ENCODE data around the gene RSRC1.

Gene RSRC1

DNA sequence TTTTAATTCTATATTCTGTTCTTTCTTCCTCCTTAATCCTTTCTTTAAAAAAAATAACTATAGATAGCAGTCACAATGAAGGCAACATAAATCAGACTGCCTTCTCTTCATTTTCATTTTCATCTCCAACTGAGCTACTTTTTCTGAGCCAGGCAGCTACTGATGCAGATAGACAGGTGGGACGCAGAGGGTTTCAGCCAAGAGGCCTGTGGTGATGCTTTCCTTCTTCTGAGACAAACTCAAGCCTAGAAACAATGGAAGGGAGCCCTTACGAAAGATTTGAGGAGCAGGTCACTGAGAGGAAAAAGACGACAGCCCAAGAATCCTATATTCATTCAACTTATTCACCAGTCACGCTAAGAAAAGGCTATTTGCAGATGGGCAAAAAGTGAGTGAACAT lies 241.1 kb downstream of the RSRC1 start:
- Histone ChIP-seq H3K4me1 (ENCODE audit: control insufficient read depth, insufficient read depth, low read length) (no peaks in the 10 kb centered on the region), H3K9ac (ENCODE audit: low read depth, low read length) (no peak overlapping the region), H3K36me3 (ENCODE audit: control insufficient read depth, insufficient read depth, low read length) (no peaks in the 10 kb centered on the region), H3K9me3 (ENCODE audit: control insufficient read depth, insufficient read depth, low read length) (no peaks in the 10 kb centered on the region), H3K4me3 (ENCODE audit: low read depth, low read length) (no peak overlapping the region), H3K27me3 (ENCODE audit: control insufficient read depth, insufficient read depth, low read length) (no peaks in the 10 kb centered on the region)

DNA sequence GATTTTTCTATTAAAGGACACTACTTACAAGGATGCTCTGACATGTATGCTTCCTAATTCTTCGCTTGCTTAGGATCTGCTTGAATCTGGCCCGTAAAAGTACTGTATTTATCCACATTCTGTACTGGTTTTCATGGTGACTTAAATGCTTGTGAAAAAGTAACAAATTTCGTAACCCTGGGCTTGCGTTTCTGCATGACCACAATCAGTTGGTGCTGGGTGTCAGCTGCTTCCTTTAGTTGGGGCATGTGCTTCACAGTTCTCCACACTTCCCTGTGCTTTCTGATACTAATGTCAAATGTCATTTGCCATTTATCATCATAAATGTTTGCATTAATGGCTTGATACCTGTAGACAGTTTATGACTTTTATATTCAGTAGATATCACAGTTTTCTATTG lies 242.7 kb downstream of the RSRC1 start:
- no peaks in the 10 kb centered on the region for H3K36me3 ChIP-seq (ENCODE audit: control insufficient read depth, insufficient read depth, low read length)
- no peak overlapping the region for H3K9ac ChIP-seq (ENCODE audit: low read depth, low read length)
- no peak overlapping the region for H3K4me3 ChIP-seq (ENCODE audit: low read depth, low read length)
- H3K9me3 ChIP-seq (ENCODE audit: control insufficient read depth, insufficient read depth, low read length): no peaks in the 10 kb centered on the region
- H3K4me1 ChIP-seq (ENCODE audit: control insufficient read depth, insufficient read depth, low read length): no peaks in the 10 kb centered on the region
- no peaks in the 10 kb centered on the region for H3K27me3 ChIP-seq (ENCODE audit: control insufficient read depth, insufficient read depth, low read length)

DNA sequence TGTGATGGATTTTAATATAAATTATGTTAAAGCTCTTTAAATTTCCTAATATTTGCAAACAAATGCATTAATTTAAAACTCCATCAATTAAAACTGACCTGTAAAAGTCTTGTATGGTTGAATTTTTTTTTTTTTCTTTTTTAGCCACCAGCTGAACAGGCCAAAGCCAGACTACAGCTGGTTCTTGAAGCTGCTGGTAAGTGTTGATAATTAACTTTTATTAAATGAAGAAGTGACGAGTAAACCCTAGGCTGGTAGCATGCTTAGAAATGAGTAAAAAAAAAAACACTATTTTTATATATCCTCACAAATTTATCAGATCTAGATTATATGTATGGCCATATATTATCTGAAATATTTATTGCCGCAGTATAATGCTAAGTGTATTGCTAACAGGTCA lies 244.8 kb downstream of the RSRC1 start:
- no peak overlapping the region for H3K9ac ChIP-seq (ENCODE audit: low read depth, low read length)
- H3K27me3 ChIP-seq (ENCODE audit: control insufficient read depth, insufficient read depth, low read length): no peaks in the 10 kb centered on the region
- no peaks in the 10 kb centered on the region for H3K9me3 ChIP-seq (ENCODE audit: control insufficient read depth, insufficient read depth, low read length)
- H3K36me3 ChIP-seq (ENCODE audit: control insufficient read depth, insufficient read depth, low read length): no peaks in the 10 kb centered on the region
- H3K4me1 ChIP-seq (ENCODE audit: control insufficient read depth, insufficient read depth, low read length): no peaks in the 10 kb centered on the region
- H3K4me3 ChIP-seq (ENCODE audit: low read depth, low read length): no peak overlapping the region

DNA sequence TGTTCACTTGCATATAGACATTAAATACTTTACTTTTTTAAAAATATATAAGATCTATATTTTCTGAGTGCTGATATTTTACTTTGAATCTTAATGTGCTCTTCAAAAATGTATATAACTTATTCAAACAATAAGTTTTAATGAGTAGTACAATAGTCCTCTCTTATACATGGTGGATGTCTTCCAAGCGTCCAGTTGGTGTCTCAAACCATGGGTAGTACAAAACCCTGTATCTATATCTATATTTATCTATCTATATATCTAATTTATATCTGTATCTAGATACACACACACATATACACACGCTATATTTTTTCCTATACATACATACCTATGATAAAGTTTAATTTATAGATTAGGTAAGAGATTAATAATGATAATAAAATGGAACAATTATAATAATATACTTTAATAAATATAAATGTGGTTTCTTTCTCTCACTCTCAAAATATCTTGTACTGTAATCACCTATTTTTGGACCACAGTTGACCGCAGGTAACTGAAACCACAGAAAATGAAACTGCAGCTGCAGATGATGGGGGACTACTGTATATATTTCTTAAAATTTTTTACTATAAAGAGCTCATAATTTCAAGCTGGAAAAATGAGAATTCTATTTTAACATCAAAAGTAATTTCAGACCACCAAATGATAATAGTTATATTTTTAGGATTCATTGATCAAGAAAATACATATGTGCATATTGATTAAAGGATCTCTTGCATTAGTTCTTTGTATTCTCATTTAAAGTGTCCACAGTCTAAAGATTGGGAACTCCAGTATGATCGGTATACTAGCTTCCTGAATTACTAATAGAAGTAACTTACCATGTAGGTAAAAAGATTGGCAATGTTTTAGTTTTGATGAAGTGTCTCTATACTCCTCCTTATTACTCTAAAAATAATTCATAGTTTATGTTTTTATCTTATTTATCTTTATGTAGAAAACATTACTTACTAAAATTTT lies 246.0 kb downstream of the RSRC1 start:
- Histone ChIP-seq H3K4me3 (ENCODE audit: low read depth, low read length) (no peak overlapping the region), H3K9me3 (ENCODE audit: control insufficient read depth, insufficient read depth, low read length) (no peaks in the 10 kb centered on the region), H3K9ac (ENCODE audit: low read depth, low read length) (no peak overlapping the region), H3K4me1 (ENCODE audit: control insufficient read depth, insufficient read depth, low read length) (no peaks in the 10 kb centered on the region), H3K36me3 (ENCODE audit: control insufficient read depth, insufficient read depth, low read length) (no peaks in the 10 kb centered on the region), H3K27me3 (ENCODE audit: control insufficient read depth, insufficient read depth, low read length) (no peaks in the 10 kb centered on the region)

DNA sequence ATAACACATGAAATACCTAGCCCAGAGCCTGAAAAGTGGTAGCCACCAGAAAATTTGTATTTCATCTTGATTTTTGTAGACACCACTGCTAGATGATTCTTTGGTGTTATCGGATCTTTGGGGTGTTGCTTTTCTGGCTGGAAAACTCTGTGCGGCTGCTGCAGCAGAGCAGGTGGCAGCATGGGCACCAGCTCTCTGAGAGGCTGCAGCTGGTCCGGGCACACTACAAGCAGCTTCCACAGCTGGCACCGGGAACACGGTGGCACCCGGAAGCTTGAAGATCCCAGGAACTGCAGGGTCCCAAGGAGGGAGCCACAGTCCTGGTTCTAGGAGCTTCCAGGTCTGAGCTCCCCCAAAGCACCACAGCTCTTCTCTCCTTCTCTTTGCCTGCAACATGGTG lies 249.4 kb downstream of the RSRC1 start:
- Histone ChIP-seq H3K9ac (ENCODE audit: low read depth, low read length) (no peak overlapping the region), H3K9me3 (ENCODE audit: control insufficient read depth, insufficient read depth, low read length) (no peaks in the 10 kb centered on the region), H3K4me3 (ENCODE audit: low read depth, low read length) (no peak overlapping the region), H3K4me1 (ENCODE audit: control insufficient read depth, insufficient read depth, low read length) (no peaks in the 10 kb centered on the region), H3K36me3 (ENCODE audit: control insufficient read depth, insufficient read depth, low read length) (no peaks in the 10 kb centered on the region), H3K27me3 (ENCODE audit: control insufficient read depth, insufficient read depth, low read length) (no peaks in the 10 kb centered on the region)

DNA sequence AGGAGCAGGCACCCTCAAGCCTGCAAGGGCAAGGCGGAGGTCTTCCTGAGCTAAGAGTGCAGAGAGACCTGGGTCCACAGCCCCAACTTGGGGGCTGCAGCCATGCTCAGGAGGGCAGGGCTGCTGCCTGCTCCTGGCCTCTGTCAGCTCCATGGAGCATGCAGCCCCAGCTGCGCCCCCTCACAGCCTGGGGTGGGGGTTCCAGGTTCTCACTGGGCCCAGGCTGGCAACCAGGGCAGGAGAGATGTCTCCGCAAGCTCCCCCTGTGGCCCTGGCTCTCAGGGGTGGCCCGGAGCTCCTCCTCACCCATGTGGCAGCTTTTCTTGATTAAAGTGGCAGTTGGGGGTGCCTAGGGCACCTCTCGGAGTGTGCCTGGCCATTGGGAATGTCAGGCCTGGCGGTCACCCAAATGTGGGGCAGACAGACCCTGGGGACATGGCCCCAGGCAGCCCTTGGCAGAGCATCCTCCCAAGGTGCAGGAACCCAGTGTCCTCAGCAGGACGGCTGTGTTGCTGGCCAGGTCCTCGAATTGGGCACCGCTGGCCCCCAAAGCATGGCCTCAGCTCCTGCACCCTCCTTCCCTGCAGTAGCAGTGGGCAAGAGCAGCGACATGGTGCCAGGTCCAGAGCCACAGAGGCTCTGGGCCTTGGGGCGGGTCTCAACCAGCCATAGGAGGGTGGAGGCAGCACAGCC lies 251.0 kb downstream of the RSRC1 start:
- H3K4me3 ChIP-seq (ENCODE audit: low read depth, low read length): no peak overlapping the region
- H3K4me1 ChIP-seq (ENCODE audit: control insufficient read depth, insufficient read depth, low read length): no peaks in the 10 kb centered on the region
- no peak overlapping the region for H3K9ac ChIP-seq (ENCODE audit: low read depth, low read length)
- no peaks in the 10 kb centered on the region for H3K36me3 ChIP-seq (ENCODE audit: control insufficient read depth, insufficient read depth, low read length)
- no peaks in the 10 kb centered on the region for H3K9me3 ChIP-seq (ENCODE audit: control insufficient read depth, insufficient read depth, low read length)
- no peaks in the 10 kb centered on the region for H3K27me3 ChIP-seq (ENCODE audit: control insufficient read depth, insufficient read depth, low read length)

DNA sequence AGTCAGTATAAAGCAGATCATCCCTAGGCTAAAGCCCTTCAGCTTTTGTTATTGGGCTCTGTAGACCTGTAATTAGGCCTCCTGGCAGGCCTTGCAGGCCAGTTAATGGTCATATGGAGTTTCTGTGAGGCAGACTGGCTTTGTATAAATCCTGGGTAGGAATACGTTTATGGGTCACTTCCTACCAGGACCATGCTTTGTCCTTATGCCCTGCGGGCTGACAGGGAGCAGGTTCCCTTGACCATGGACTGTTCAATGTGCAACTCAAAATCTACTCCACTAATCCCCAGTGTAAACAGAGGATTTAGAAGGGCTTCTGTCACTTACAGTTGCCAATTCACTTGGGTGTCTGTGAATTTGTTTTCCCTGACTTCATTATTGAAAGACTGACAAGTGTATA lies 258.4 kb downstream of the RSRC1 start:
- no peak overlapping the region for H3K9ac ChIP-seq (ENCODE audit: low read depth, low read length)
- H3K4me3 ChIP-seq (ENCODE audit: low read depth, low read length): no peak overlapping the region
- no peaks in the 10 kb centered on the region for H3K4me1 ChIP-seq (ENCODE audit: control insufficient read depth, insufficient read depth, low read length)
- H3K9me3 ChIP-seq (ENCODE audit: control insufficient read depth, insufficient read depth, low read length): no peaks in the 10 kb centered on the region
- H3K36me3 ChIP-seq (ENCODE audit: control insufficient read depth, insufficient read depth, low read length): no peaks in the 10 kb centered on the region
- no peaks in the 10 kb centered on the region for H3K27me3 ChIP-seq (ENCODE audit: control insufficient read depth, insufficient read depth, low read length)

DNA sequence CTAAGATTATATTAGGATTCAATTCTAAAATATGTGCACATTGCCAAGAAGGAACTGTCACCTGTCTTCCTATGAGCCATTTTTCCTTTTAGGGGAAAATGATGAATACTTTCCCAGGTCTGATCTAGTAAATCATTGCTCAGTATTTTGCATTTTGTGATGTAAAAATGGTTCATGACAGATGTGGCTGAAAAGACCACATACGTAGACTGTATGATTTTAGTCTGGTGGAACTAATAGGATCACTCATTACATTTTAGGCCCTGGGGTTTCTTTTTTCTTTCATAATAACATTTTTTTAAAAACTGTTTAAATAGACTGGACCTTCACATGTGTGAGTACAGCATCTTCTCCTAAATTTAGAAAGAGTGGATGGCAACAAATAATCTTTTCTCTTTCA lies 259.4 kb downstream of the RSRC1 start:
- no peaks in the 10 kb centered on the region for H3K9me3 ChIP-seq (ENCODE audit: control insufficient read depth, insufficient read depth, low read length)
- no peaks in the 10 kb centered on the region for H3K4me1 ChIP-seq (ENCODE audit: control insufficient read depth, insufficient read depth, low read length)
- no peaks in the 10 kb centered on the region for H3K27me3 ChIP-seq (ENCODE audit: control insufficient read depth, insufficient read depth, low read length)
- no peak overlapping the region for H3K4me3 ChIP-seq (ENCODE audit: low read depth, low read length)
- no peak overlapping the region for H3K9ac ChIP-seq (ENCODE audit: low read depth, low read length)
- H3K36me3 ChIP-seq (ENCODE audit: control insufficient read depth, insufficient read depth, low read length): no peaks in the 10 kb centered on the region

DNA sequence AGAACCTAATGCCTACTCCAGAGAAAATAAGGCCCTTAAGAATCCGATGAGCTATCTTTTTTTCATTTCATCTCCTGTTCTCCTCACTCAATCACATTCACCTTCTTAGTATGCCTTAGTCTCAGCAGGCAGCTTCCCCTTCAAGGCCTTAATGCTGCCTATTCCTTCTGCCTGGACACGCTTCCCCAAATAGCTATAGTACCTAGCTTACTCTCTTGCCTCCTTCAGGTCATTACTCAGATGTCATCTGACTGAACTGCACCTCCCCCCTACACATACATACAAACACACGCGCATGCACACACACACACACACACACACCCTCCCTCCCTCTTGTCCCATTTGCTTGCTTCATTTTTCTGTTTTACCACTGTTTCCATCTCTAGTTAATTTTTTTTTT lies 269.6 kb downstream of the RSRC1 start:
- Histone ChIP-seq H3K36me3 (ENCODE audit: control insufficient read depth, insufficient read depth, low read length) (no peaks in the 10 kb centered on the region), H3K4me3 (ENCODE audit: low read depth, low read length) (no peak overlapping the region), H3K4me1 (ENCODE audit: control insufficient read depth, insufficient read depth, low read length) (no peaks in the 10 kb centered on the region), H3K9me3 (ENCODE audit: control insufficient read depth, insufficient read depth, low read length) (no peaks in the 10 kb centered on the region), H3K27me3 (ENCODE audit: control insufficient read depth, insufficient read depth, low read length) (no peaks in the 10 kb centered on the region), H3K9ac (ENCODE audit: low read depth, low read length) (no peak overlapping the region)

DNA sequence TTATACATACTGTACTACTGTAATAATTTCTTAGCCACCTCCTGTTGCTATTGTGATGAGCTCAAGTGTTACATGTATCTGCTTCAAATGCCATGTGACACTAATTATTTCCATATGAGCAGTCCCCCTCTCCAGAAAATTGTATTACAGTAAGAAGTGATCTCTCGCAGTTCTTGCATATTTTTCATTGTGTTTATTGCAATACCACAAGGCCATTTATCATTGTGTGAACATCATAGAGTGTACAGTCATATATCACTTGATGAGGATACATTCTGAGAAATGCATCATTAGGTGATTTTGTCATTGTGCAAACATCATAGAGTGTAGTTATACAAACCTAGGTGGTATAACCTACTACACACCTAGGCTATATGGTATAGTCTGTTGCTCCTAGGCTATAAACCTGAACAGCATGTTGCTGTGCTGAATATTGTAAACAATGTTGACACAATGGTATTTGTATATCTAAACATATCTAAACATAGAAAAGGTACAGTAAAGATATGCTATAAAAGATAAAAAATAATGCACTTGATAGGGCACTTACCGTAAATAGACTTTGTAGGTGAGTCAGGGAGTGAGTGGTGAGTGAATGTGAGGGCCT lies 271.5 kb downstream of the RSRC1 start:
- H3K9ac ChIP-seq (ENCODE audit: low read depth, low read length): no peak overlapping the region
- H3K9me3 ChIP-seq (ENCODE audit: control insufficient read depth, insufficient read depth, low read length): no peaks in the 10 kb centered on the region
- H3K27me3 ChIP-seq (ENCODE audit: control insufficient read depth, insufficient read depth, low read length): no peaks in the 10 kb centered on the region

DNA sequence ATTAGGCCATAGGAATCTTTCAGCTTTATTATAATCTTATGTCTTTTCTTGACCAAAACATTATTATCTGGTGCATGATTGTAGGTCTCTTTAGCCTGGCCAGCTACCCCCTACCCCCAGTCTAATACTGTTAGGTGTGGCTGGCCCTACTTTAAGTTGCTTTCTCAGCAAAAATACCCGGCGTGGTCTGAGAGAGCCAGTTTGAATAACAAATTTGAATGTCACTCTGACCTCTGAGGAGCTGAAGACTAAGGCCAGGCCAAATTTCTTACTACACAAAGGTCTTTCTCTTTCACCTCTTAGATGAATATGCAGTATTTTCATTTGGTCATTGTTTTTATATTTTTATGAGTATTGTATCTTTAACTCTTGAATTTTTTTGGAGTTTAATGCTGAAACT lies 272.6 kb downstream of the RSRC1 start:
- Histone ChIP-seq H3K9ac (ENCODE audit: low read depth, low read length) (no peak overlapping the region), H3K36me3 (ENCODE audit: control insufficient read depth, insufficient read depth, low read length) (no peaks in the 10 kb centered on the region), H3K4me1 (ENCODE audit: control insufficient read depth, insufficient read depth, low read length) (no peaks in the 10 kb centered on the region)

More for the DNA sequence above, 271.5 kb downstream of the RSRC1 start:
- no peaks in the 10 kb centered on the region for H3K36me3 ChIP-seq (ENCODE audit: control insufficient read depth, insufficient read depth, low read length)
- no peaks in the 10 kb centered on the region for H3K4me1 ChIP-seq (ENCODE audit: control insufficient read depth, insufficient read depth, low read length)
- H3K4me3 ChIP-seq (ENCODE audit: low read depth, low read length): no peak overlapping the region

More for the DNA sequence above, 272.6 kb downstream of the RSRC1 start:
- no peaks in the 10 kb centered on the region for H3K9me3 ChIP-seq (ENCODE audit: control insufficient read depth, insufficient read depth, low read length)
- H3K27me3 ChIP-seq (ENCODE audit: control insufficient read depth, insufficient read depth, low read length): no peaks in the 10 kb centered on the region
- H3K4me3 ChIP-seq (ENCODE audit: low read depth, low read length): no peak overlapping the region

Measured in iPS-15b (cell line).